Right lobe of liver (tissue), 6 donors: ENCODE measurements around the gene AXDND1. TPM values are rescaled to one million over a fixed set of nuclear protein-coding genes. Genes with fewer than 3 reads are reported as not detected.
"Not testable (repeated sequence)": the region's sequence is repeated elsewhere in the genome, so short reads cannot be mapped to it uniquely, and the experiment has no call there.

ENCODE experiments used
- ATAC-seq, 4 donors: fragments of 200-7000 bp; cut with Tn5 transposase; one replicate each; pipeline ENCODE4 v1.9.1; 2020; ENCODE audit warnings: mild to moderate bottlenecking in 4 of 4, moderate library complexity in 4 of 4
- DNase-seq, 3 donors: peaks; one replicate each; pipeline ENCODE4 v3.0.0-alpha.2; 2020
- H3K27ac ChIP-seq, 3 donors: fragments of 200-600 bp; one replicate each; pipeline ENCODE4 v1.8.0; 2022
- H3K27me3 ChIP-seq, 2 donors: fragments of 200-600 bp; one replicate each; pipeline ENCODE4 v1.8.0; 2022
- H3K36me3 ChIP-seq, 4 donors: fragments of 200-600 bp; sonication (generic) in 1 of 4; one replicate each; pipeline versions ENCODE4 v1.5.1 to v1.8.0; 2017 to 2022; ENCODE audit warnings: control low read depth in 1 of 4
- H3K4me1 ChIP-seq, 4 donors: fragments of 200-600 bp; sonication (generic) in 1 of 4; one replicate each; pipeline versions ENCODE4 v1.5.1 to v1.8.0; 2017 to 2022; ENCODE audit warnings: control low read depth in 1 of 4
- H3K4me3 ChIP-seq, 3 donors: fragments of 200-600 bp; one replicate each; pipeline ENCODE4 v1.8.0; 2022
- H3K9me3 ChIP-seq, 4 donors: fragments of 200-600 bp; sonication (generic) in 1 of 4; one replicate each; pipeline versions ENCODE4 v1.5.1 to v1.8.0; 2017 to 2022; ENCODE audit warnings: control low read depth in 1 of 4
- CTCF ChIP-seq, 4 donors: fragments of 200-600 bp in 3 of 4; fragments of 450-650 bp in 1 of 4; IDR thresholded peaks; one replicate each; pipeline versions ENCODE4 v1.5.1 to v1.8.0; 2016 to 2022; ENCODE audit warnings: antibody characterized with exemption in 4 of 4, mild to moderate bottlenecking in 2 of 4
- POLR2A ChIP-seq: fragments of 450-650 bp; IDR thresholded peaks from one replicate; pipeline ENCODE4 v1.6.1; 2017; ENCODE audit warnings: antibody characterized with exemption, mild to moderate bottlenecking
- WGBS: methylation state at CpG from one replicate; pipeline ENCODE4 v1.1.6; 2018; ENCODE audit warnings: low coverage, low lambda C conversion rate; ENCODE audit not compliant: insufficient coverage; ENCODE audit errors: missing lambda C conversion rate; 5-methylcytosine and 5-hydroxymethylcytosine counted together
- intact Hi-C, 2 donors: fragments of 100-400 bp; cut with DNase I; formaldehyde crosslinking; loops; one replicate each; pipeline versions ENCODE4 v1.11.2 to v1.14.1; 2022
- total RNA-seq, 6 experiments: library from RNA; depleted of rRNA in 2 of 6; stranded (reverse); fragments of >200 nt in 2 of 6; fragmentation: NEBNext Ultra II Directional in 3 of 6; extraction: Animal tissue kit (Norgen Biotek cat#: 25700) in 3 of 6; gene quantifications; one replicate each; pipeline versions ENCODE4 v1.1.0 to v1.2.4, GENCODE V29; 2016 to 2023
- donor health status: DM: no; HTN: yes; CAD: no.
- donor health status: DM: no; HTN: no; CAD: no.
- donor health status: DM: no; HTN: no; CAD: no.
- donor health status: DM: no; HTN: yes; CAD: no.
- donor health status: DM: no; HTN: yes; CAD: no.

AXDND1 gene
- total RNA-seq, 6 experiments from 2014 or later: 0.09 TPM; not detected in 5

GRCh38 chr1:179352236-179352635, 13.5 kb upstream of the AXDND1 start:
- Histone ChIP-seq H3K4me1 (no peaks in the 10 kb centered on the region), H3K9me3 (no peaks in the 10 kb centered on the region), H3K27ac (no peak overlapping the region), H3K4me3 (no peak overlapping the region), H3K27me3 (no peaks in the 10 kb centered on the region), H3K36me3 (peaks cover 0 to 57% (median 15%) of the 10 kb centered on the region in 4 donors)
- intact Hi-C loops: no loop called here
- WGBS: 100% methylated on average over 2 of the region's 2 CpGs
- ATAC-seq (no peak), DNase-seq (no peak)
- no peak for TF ChIP-seq POLR2A
- TF ChIP-seq CTCF (IDR thresholded peaks at IDR 0.05): no peak

GRCh38 chr1:179353546-179353945, 12.2 kb upstream of the AXDND1 start:
- DNase-seq: no peak
- H3K27me3 ChIP-seq: no peaks in the 10 kb centered on the region
- no peaks in the 10 kb centered on the region for H3K4me1 ChIP-seq
- 82% methylated on average over 5 of the region's 5 CpGs for WGBS
- no peaks in the 10 kb centered on the region for H3K9me3 ChIP-seq
- H3K4me3 ChIP-seq: no peak overlapping the region
- intact Hi-C loops: no loop called here
- H3K36me3 ChIP-seq: peaks cover 0 to 45% (median 15%) of the 10 kb centered on the region in 4 donors
- no peak overlapping the region for H3K27ac ChIP-seq
- ATAC-seq: peak; percentile 25 to 81 (median 51)
- TF ChIP-seq CTCF (IDR thresholded peaks at IDR 0.05): no peak
- TF ChIP-seq POLR2A: no peak

- not testable (repeated sequence) for H3K27me3 ChIP-seq, H3K9me3 ChIP-seq, H3K27ac ChIP-seq, H3K4me3 ChIP-seq, H3K36me3 ChIP-seq, ATAC-seq, DNase-seq, H3K4me1 ChIP-seq
- 70% methylated on average over 1 of the region's 2 CpGs for WGBS
- intact Hi-C loops: loop anchor here in 1 of 2 donors (10.0 kb wide), 1 partner anchor 67 kb away; the partner anchor contains the start of gene SOAT1
These were observed 4.1 kb upstream of the AXDND1 start for GRCh38 chr1:179361631-179362030.

- no peaks in the 10 kb centered on the region for H3K27me3 ChIP-seq
- H3K4me3 ChIP-seq: peak overlapping the region; percentile 62 to 77 (median 74)
- TF ChIP-seq CTCF (IDR thresholded peaks at IDR 0.05) (peak in 1 of 4 donors; percentile 4), POLR2A (no peak)
- ATAC-seq: peak in 1 of 4 donors; percentile 32
- 5% methylated on average over 15 of the region's 28 CpGs for WGBS
- no peaks in the 10 kb centered on the region for H3K36me3 ChIP-seq
- DNase-seq: no peak
- H3K4me1 ChIP-seq: peaks cover 0 to 5% (median 0%) of the 10 kb centered on the region in 4 donors
- H3K9me3 ChIP-seq: no peaks in the 10 kb centered on the region
- H3K27ac ChIP-seq: peak overlapping the region; percentile 77 to 87 (median 84)
- intact Hi-C loops: loop anchor here in 1 of 2 donors (10.0 kb wide), 1 partner anchor 71 kb away; the partner anchor contains the start of gene SOAT1
These were observed 476 bp downstream of the AXDND1 start for GRCh38 chr1:179366093-179366800.

GRCh38 chr1:179369751-179370341, 4.1 kb downstream of the AXDND1 start:
- H3K4me1 ChIP-seq: peaks cover 0 to 5% (median 0%) of the 10 kb centered on the region in 4 donors
- no peaks in the 10 kb centered on the region for H3K9me3 ChIP-seq
- no peaks in the 10 kb centered on the region for H3K36me3 ChIP-seq
- H3K27ac ChIP-seq: no peak overlapping the region
- no peak overlapping the region for H3K4me3 ChIP-seq
- DNase-seq: no peak
- peak; percentile 52 to 63 (median 58) for ATAC-seq
- no peaks in the 10 kb centered on the region for H3K27me3 ChIP-seq
- TF ChIP-seq CTCF (IDR thresholded peaks at IDR 0.05) (peak; percentile 63 to 81 (median 73)), POLR2A (no peak)
- intact Hi-C loops: loop anchor here (10.0 kb wide), 2 partner anchors 75 to 115 kb away; partner anchors contain the start of gene SOAT1 (in 1 of the 2)
- WGBS: 0% methylated on average over 4 of the region's 4 CpGs
